Muscle layer of duodenum (tissue), 2 donors: Measurements from ENCODE around the gene SND1.

ENCODE experiments used
- H3K27ac ChIP-seq: one replicate; pipeline ENCODE4 v1.7.0; 2013; ENCODE audit warnings: mild to moderate bottlenecking, low read length
- H3K27me3 ChIP-seq: one replicate; pipeline ENCODE4 v1.7.0; 2013; ENCODE audit warnings: low read depth, mild to moderate bottlenecking, control low read depth, low read length
- H3K36me3 ChIP-seq, 2 donors: one replicate each; pipeline ENCODE4 v1.7.0; 2013; ENCODE audit warnings: low read length in 2 of 2, control low read depth in 1 of 2, mild to moderate bottlenecking in 1 of 2; ENCODE audit not compliant: insufficient read depth in 2 of 2, control insufficient read depth in 1 of 2
- H3K4me1 ChIP-seq, 2 donors: one replicate each; pipeline ENCODE4 v1.7.0; 2013; ENCODE audit warnings: low read length in 2 of 2, mild to moderate bottlenecking in 2 of 2, control low read depth in 1 of 2, moderate library complexity in 1 of 2; ENCODE audit not compliant: insufficient read depth in 2 of 2, control insufficient read depth in 1 of 2
- H3K4me3 ChIP-seq, 2 donors: one replicate each; pipeline ENCODE4 v1.7.0; 2013; ENCODE audit warnings: low read length in 2 of 2, low read depth in 1 of 2, mild to moderate bottlenecking in 1 of 2
- H3K9me3 ChIP-seq, 2 donors: one replicate each; pipeline ENCODE4 v1.7.0; 2013; ENCODE audit warnings: low read length in 2 of 2, control low read depth in 1 of 2, mild to moderate bottlenecking in 1 of 2; ENCODE audit not compliant: control insufficient read depth in 1 of 2
- donor health status: healthy.

SND1 gene

GRCh38 chr7:127651556-127652332 is at the start of gene SND1:
TSS of gene SND1 (plus strand) at chr7:127652194. CDS start at chr7:127652374, 180 bp downstream.
- no peaks in the 10 kb centered on the region for H3K9me3 ChIP-seq
- H3K36me3 ChIP-seq, result no peaks in the 10 kb centered on the region
- H3K27me3 ChIP-seq, result no peaks in the 10 kb centered on the region
- peaks cover 21 to 33% of the 10 kb centered on the region in 2 donors for H3K4me1 ChIP-seq
- H3K27ac ChIP-seq, result peak within 1 kb of the TSS; percentile 96
- H3K4me3 ChIP-seq, result peak within 1 kb of the TSS; percentile 77 to 100

GRCh38 chr7:127608446-127608845 is 43.5 kb upstream of the SND1 start:
- H3K27me3 ChIP-seq, result no peaks in the 10 kb centered on the region
- peaks cover 0 to 6% of the 10 kb centered on the region in 2 donors for H3K9me3 ChIP-seq
- no peak overlapping the region for H3K27ac ChIP-seq
- H3K4me1 ChIP-seq, result no peaks in the 10 kb centered on the region
- no peaks in the 10 kb centered on the region for H3K36me3 ChIP-seq
- no peak overlapping the region for H3K4me3 ChIP-seq

- Histone ChIP-seq H3K27ac (no peak overlapping the region), H3K4me3 (no peak overlapping the region), H3K27me3 (no peaks in the 10 kb centered on the region), H3K9me3 (peaks cover 0 to 6% of the 10 kb centered on the region in 2 donors), H3K36me3 (no peaks in the 10 kb centered on the region), H3K4me1 (no peaks in the 10 kb centered on the region)
Observed at GRCh38 chr7:127609297-127609696, 42.7 kb upstream of the SND1 start.

- Histone ChIP-seq H3K27ac (no peak overlapping the region), H3K9me3 (peaks cover 0 to 6% of the 10 kb centered on the region in 2 donors), H3K27me3 (no peaks in the 10 kb centered on the region), H3K4me1 (no peaks in the 10 kb centered on the region), H3K4me3 (no peak overlapping the region), H3K36me3 (no peaks in the 10 kb centered on the region)
Observed at GRCh38 chr7:127612263-127612662, 39.7 kb upstream of the SND1 start.

- no peak overlapping the region for H3K27ac ChIP-seq
Observed at GRCh38 chr7:127616724-127617123, 35.3 kb upstream of the SND1 start.

GRCh38 chr7:127618042-127618441 is 34.0 kb upstream of the SND1 start, which contains the start of gene PAX4:
TSS of gene PAX4 (minus strand) at chr7:127618142. CDS start at chr7:127615928, 2,214 bp downstream.
- H3K27me3 ChIP-seq, result peaks cover 6% of the 10 kb centered on the region
- no peaks in the 10 kb centered on the region for H3K4me1 ChIP-seq
- no peaks in the 10 kb centered on the region for H3K36me3 ChIP-seq

More at GRCh38 chr7:127616724-127617123, 35.3 kb upstream of the SND1 start:
- H3K4me3 ChIP-seq, result no peak overlapping the region
- peaks cover 6% of the 10 kb centered on the region for H3K27me3 ChIP-seq
- no peaks in the 10 kb centered on the region for H3K4me1 ChIP-seq
- H3K36me3 ChIP-seq, result no peaks in the 10 kb centered on the region
- H3K9me3 ChIP-seq, result no peaks in the 10 kb centered on the region

GRCh38 chr7:127618775-127619174 is 33.2 kb upstream of the SND1 start:
- peaks cover 6% of the 10 kb centered on the region for H3K27me3 ChIP-seq
- no peak overlapping the region for H3K4me3 ChIP-seq
- no peaks in the 10 kb centered on the region for H3K36me3 ChIP-seq
- H3K9me3 ChIP-seq, result no peaks in the 10 kb centered on the region
- H3K27ac ChIP-seq, result no peak overlapping the region
- no peaks in the 10 kb centered on the region for H3K4me1 ChIP-seq

More at GRCh38 chr7:127618042-127618441, 34.0 kb upstream of the SND1 start, which contains the start of gene PAX4:
- Histone ChIP-seq H3K27ac (no peak within 1 kb of the TSS), H3K4me3 (no peak within 1 kb of the TSS), H3K9me3 (no peaks in the 10 kb centered on the region)

GRCh38 chr7:127619681-127620405 is 32.2 kb upstream of the SND1 start:
- no peaks in the 10 kb centered on the region for H3K4me1 ChIP-seq
- no peaks in the 10 kb centered on the region for H3K36me3 ChIP-seq
- no peak overlapping the region for H3K27ac ChIP-seq
- no peak overlapping the region for H3K4me3 ChIP-seq
- H3K27me3 ChIP-seq, result peaks cover 6% of the 10 kb centered on the region
- no peaks in the 10 kb centered on the region for H3K9me3 ChIP-seq

- Histone ChIP-seq H3K27ac (no peak overlapping the region), H3K4me1 (no peaks in the 10 kb centered on the region), H3K9me3 (no peaks in the 10 kb centered on the region), H3K27me3 (peaks cover 6% of the 10 kb centered on the region), H3K4me3 (no peak overlapping the region), H3K36me3 (no peaks in the 10 kb centered on the region)
Observed at GRCh38 chr7:127620406-127621233, 31.4 kb upstream of the SND1 start.

GRCh38 chr7:127625331-127625730 is 26.7 kb upstream of the SND1 start:
- no peaks in the 10 kb centered on the region for H3K36me3 ChIP-seq
- no peak overlapping the region for H3K4me3 ChIP-seq
- H3K9me3 ChIP-seq, result no peaks in the 10 kb centered on the region
- H3K4me1 ChIP-seq, result no peaks in the 10 kb centered on the region
- H3K27ac ChIP-seq, result no peak overlapping the region
- no peaks in the 10 kb centered on the region for H3K27me3 ChIP-seq

- H3K4me1 ChIP-seq, result no peaks in the 10 kb centered on the region
- no peak overlapping the region for H3K4me3 ChIP-seq
- H3K27ac ChIP-seq, result no peak overlapping the region
- no peaks in the 10 kb centered on the region for H3K36me3 ChIP-seq
- H3K27me3 ChIP-seq, result no peaks in the 10 kb centered on the region
- H3K9me3 ChIP-seq, result no peaks in the 10 kb centered on the region
Observed at GRCh38 chr7:127628445-127628844, 23.5 kb upstream of the SND1 start.
